Measurements from ENCODE around the gene GOLGA6A.

Gene GOLGA6A

GRCh38 chr15:74124196-74124595 lies 41.8 kb upstream of the GOLGA6A start:
- H3K4me3 ChIP-seq (ENCODE audit: insufficient read depth, low read length, poor library complexity, severe bottlenecking) = no peak overlapping the region
- TF ChIP-seq CTCF (IDR thresholded peaks at IDR 0.05; ENCODE audit: insufficient read depth, low read length, poor library complexity, severe bottlenecking) = no peak
- no peak for TF ChIP-seq EZH2phosphoT487 (conservative IDR thresholded peaks at IDR 0.05; ENCODE audit: low read length)
- no peaks in the 10 kb centered on the region for H3K9me3 ChIP-seq (ENCODE audit: insufficient read depth, low read length)
- H3F3A ChIP-seq (ENCODE audit: insufficient read depth) = no peaks in the 10 kb centered on the region
- H4K20me1 ChIP-seq (ENCODE audit: low read depth, low read length) = no peaks in the 10 kb centered on the region
- no peaks in the 10 kb centered on the region for H3K36me3 ChIP-seq (ENCODE audit: low read length)
- H3K9ac ChIP-seq (ENCODE audit: low read length) = no peak overlapping the region
- no peak overlapping the region for H3K4me2 ChIP-seq (ENCODE audit: low read depth, low read length, poor library complexity, severe bottlenecking)
- no peak overlapping the region for H3K27ac ChIP-seq (ENCODE audit: low read depth, low read length)
- H3K27me3 ChIP-seq (ENCODE audit: low read length) = no peaks in the 10 kb centered on the region
- no peak overlapping the region for H2AFZ ChIP-seq (ENCODE audit: low read depth, low read length, severe bottlenecking)
- H3K79me2 ChIP-seq (ENCODE audit: insufficient read depth, low read length) = no peaks in the 10 kb centered on the region
- no peaks in the 10 kb centered on the region for H3K9me2 ChIP-seq (replicated peaks; ENCODE audit: insufficient read depth, low read length)

- no peak for TF ChIP-seq CTCF (IDR thresholded peaks at IDR 0.05; ENCODE audit: insufficient read depth, low read length, poor library complexity, severe bottlenecking)
- TF ChIP-seq EZH2phosphoT487 (conservative IDR thresholded peaks at IDR 0.05; ENCODE audit: low read length) = no peak
- Histone ChIP-seq H2AFZ (ENCODE audit: low read depth, low read length, severe bottlenecking) (no peak overlapping the region), H3K79me2 (ENCODE audit: insufficient read depth, low read length) (no peaks in the 10 kb centered on the region), H3K4me3 (ENCODE audit: insufficient read depth, low read length, poor library complexity, severe bottlenecking) (no peak overlapping the region), H4K20me1 (ENCODE audit: low read depth, low read length) (no peaks in the 10 kb centered on the region), H3K9me3 (ENCODE audit: insufficient read depth, low read length) (no peaks in the 10 kb centered on the region), H3K27me3 (ENCODE audit: low read length) (no peaks in the 10 kb centered on the region), H3K9ac (ENCODE audit: low read length) (no peak overlapping the region), H3F3A (ENCODE audit: insufficient read depth) (no peaks in the 10 kb centered on the region), H3K27ac (ENCODE audit: low read depth, low read length) (no peak overlapping the region), H3K9me2 (replicated peaks; ENCODE audit: insufficient read depth, low read length) (no peaks in the 10 kb centered on the region), H3K36me3 (ENCODE audit: low read length) (no peaks in the 10 kb centered on the region), H3K4me2 (ENCODE audit: low read depth, low read length, poor library complexity, severe bottlenecking) (no peak overlapping the region)
These were observed 41.3 kb upstream of the GOLGA6A start for GRCh38 chr15:74123658-74124057.

- TF ChIP-seq EZH2phosphoT487 (conservative IDR thresholded peaks at IDR 0.05; ENCODE audit: low read length) = no peak
- TF ChIP-seq CTCF (IDR thresholded peaks at IDR 0.05; ENCODE audit: insufficient read depth, low read length, poor library complexity, severe bottlenecking) = no peak
- no peaks in the 10 kb centered on the region for H4K20me1 ChIP-seq (ENCODE audit: low read depth, low read length)
- H3K79me2 ChIP-seq (ENCODE audit: insufficient read depth, low read length) = no peaks in the 10 kb centered on the region
- H2AFZ ChIP-seq (ENCODE audit: low read depth, low read length, severe bottlenecking) = no peak overlapping the region
- no peaks in the 10 kb centered on the region for H3K9me2 ChIP-seq (replicated peaks; ENCODE audit: insufficient read depth, low read length)
- no peaks in the 10 kb centered on the region for H3F3A ChIP-seq (ENCODE audit: insufficient read depth)
- H3K9ac ChIP-seq (ENCODE audit: low read length) = no peak overlapping the region
- H3K4me2 ChIP-seq (ENCODE audit: low read depth, low read length, poor library complexity, severe bottlenecking) = no peak overlapping the region
- H3K4me3 ChIP-seq (ENCODE audit: insufficient read depth, low read length, poor library complexity, severe bottlenecking) = no peak overlapping the region
- no peaks in the 10 kb centered on the region for H3K27me3 ChIP-seq (ENCODE audit: low read length)
- H3K9me3 ChIP-seq (ENCODE audit: insufficient read depth, low read length) = no peaks in the 10 kb centered on the region
- no peaks in the 10 kb centered on the region for H3K36me3 ChIP-seq (ENCODE audit: low read length)
- H3K27ac ChIP-seq (ENCODE audit: low read depth, low read length) = no peak overlapping the region
These were observed 40.7 kb upstream of the GOLGA6A start for GRCh38 chr15:74123131-74123429.

All from SU-DHL-6 (cell line).